ENCODE results near the gene CCR9. TPM values are rescaled to one million over a fixed set of nuclear protein-coding genes. Genes with fewer than 3 reads are reported as not detected.

CCR9 gene
- total and polyA plus RNA-seq, 9 donors, result 0.09 TPM; not detected in 8

DNA sequence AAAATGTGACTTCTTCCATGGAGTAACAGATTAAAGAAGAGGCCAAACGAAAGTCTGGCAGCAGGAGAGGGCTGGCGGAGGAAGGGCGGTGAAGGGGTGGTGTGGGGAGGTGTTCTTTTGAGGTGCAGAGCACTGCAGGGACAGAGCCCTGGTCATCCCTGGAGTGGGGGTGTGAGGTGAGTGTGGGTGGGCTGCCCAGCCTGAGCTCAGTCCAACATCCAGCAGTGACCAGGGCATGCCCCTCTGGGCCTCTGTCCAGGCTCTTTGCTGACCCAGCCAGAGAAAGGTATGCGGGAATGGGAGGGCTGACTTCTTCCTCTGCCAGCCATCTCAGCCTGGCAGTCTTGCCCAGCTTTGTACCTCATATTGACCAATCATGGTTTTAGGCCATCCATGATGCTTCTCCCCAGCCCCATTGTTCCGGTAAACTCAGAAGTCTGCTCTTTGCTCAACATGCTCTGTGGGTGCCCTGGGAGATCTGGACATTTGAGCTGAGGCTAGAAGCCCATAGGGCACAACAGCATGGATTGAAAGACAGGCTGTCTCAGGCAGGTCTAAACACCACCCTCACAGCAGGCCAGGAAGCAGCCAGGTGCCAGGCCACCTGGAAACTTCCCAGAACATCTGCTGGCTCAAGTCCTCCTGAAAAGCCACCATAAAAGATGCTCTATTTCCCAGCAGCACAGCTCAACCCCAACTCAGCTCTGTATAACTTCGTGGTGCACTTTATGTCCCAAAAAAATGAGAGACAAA is 31.0 kb downstream of the CCR9 start:
- Histone ChIP-seq H3K36me3 (ENCODE audit: control insufficient read depth, insufficient read depth, low read length) (peaks cover 39% of the 10 kb centered on the region), H3K9me3 (replicated peaks; ENCODE audit: control insufficient read depth, low read depth, low read length) (no peaks in the 10 kb centered on the region), H3K4me3 (ENCODE audit: low read length) (no peak overlapping the region), H3K27me3 (ENCODE audit: control insufficient read depth, insufficient read depth, low read length) (no peaks in the 10 kb centered on the region), H3K27ac (ENCODE audit: low read length) (no peak overlapping the region), H3K4me1 (ENCODE audit: control insufficient read depth, insufficient read depth, low read length) (no peaks in the 10 kb centered on the region)
- 83% methylated on average over 3 of the region's 6 CpGs for WGBS (ENCODE audit: insufficient coverage)
- DNase-seq, result no peak

DNA sequence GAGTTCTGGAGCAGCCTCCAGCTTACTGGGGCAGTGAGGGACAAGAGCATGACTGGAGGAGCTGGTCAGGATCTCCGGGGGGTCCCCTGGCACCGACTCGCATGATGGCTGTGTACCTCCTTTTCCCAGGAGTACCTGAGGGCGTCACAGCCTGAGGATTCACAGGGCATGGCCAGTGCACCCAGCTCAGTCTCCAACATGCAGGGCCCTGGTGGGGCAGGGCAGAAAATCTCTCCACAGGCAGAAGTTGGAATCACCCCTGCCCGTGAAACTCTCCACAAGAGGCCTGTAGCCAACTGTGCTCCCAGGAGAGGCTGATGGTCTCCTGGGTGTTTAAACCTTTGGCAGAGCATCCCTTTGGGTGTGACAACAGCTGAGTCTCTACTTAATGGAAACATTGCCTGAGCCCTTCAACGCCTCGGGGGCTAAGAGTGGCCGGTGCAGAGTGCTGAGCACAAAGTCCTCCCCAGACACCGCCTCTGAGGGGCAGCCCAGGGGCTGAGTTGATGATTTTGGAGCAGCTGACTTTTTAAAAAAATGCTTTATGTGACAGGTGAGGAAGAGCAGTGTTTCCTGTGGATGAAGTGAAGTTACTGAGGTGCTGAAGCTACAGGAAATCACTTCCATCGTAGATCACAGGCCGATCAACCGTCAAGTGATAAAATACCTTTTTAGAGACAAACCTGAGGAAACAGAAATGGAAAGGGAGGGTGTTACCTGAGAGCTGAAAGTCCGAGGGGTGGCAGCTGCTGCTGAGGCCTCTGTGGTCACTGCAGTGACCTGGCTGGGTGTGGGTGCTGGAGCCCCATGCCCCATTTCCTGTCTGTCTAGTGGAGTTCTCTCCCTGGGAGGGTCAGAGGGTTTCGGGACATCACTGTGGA is 35.1 kb downstream of the CCR9 start:
- Histone ChIP-seq H3K9me3 (replicated peaks; ENCODE audit: control insufficient read depth, low read depth, low read length) (no peaks in the 10 kb centered on the region), H3K4me3 (ENCODE audit: low read length) (no peak overlapping the region), H3K27me3 (ENCODE audit: control insufficient read depth, insufficient read depth, low read length) (no peaks in the 10 kb centered on the region), H3K27ac (ENCODE audit: low read length) (no peak overlapping the region), H3K36me3 (ENCODE audit: control insufficient read depth, insufficient read depth, low read length) (peaks cover 59% of the 10 kb centered on the region), H3K4me1 (ENCODE audit: control insufficient read depth, insufficient read depth, low read length) (no peaks in the 10 kb centered on the region)
- WGBS (ENCODE audit: insufficient coverage), result 83% methylated on average over 11 of the region's 14 CpGs
- no peak for DNase-seq

DNA sequence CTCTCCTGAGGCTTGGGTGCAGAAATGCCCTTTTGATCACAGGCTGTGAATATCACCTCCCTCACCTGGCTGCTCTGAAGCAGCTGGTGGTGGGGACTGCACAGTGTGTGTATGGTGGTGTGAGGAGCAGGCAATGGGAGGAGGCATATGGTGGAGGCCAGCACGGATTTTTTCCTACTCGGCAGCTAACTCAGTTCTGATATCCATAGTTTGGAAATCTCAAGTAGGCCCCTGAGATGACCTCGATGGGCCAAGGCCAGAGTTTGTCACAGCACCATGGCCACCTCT is 35.6 kb downstream of the CCR9 start:
- H3K4me1 ChIP-seq (ENCODE audit: control insufficient read depth, insufficient read depth, low read length), result no peaks in the 10 kb centered on the region
- H3K36me3 ChIP-seq (ENCODE audit: control insufficient read depth, insufficient read depth, low read length), result peaks cover 59% of the 10 kb centered on the region
- no peaks in the 10 kb centered on the region for H3K9me3 ChIP-seq (replicated peaks; ENCODE audit: control insufficient read depth, low read depth, low read length)
- no peak for DNase-seq
- 87% methylated on average over 3 of the region's 3 CpGs for WGBS (ENCODE audit: insufficient coverage)
- H3K4me3 ChIP-seq (ENCODE audit: low read length), result no peak overlapping the region
- no peaks in the 10 kb centered on the region for H3K27me3 ChIP-seq (ENCODE audit: control insufficient read depth, insufficient read depth, low read length)
- H3K27ac ChIP-seq (ENCODE audit: low read length), result no peak overlapping the region

DNA sequence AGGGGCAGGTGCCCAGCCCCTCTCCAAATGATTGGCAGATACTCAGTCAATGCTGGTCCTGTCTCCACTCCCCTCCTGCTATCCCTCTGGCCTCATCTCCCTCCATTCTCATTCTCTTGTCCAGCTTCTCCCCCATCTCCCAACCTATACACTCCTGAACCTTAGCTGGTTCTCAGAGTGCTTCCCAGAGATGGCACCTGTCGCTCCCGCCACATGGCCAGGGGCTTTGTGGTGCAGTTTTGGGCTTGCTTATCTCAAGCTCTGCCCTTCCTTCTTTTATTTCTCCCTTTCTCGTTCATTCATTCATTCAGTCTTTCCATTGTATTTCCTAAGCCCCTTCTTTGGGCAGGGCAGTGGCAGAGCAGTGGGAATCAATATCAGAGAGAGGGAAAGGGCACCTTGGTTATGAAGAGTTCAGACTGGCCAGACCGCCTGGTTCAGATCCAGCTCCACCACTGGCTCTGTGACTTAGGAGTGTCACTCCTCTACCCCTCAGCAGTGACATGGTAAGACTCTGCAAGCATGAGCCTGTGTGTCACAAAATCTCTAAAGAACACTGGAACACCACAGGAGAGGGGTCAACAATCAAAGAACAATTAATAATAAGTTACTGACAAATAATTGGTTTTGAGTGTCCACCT is 36.7 kb downstream of the CCR9 start:
- no peaks in the 10 kb centered on the region for H3K27me3 ChIP-seq (ENCODE audit: control insufficient read depth, insufficient read depth, low read length)
- H3K9me3 ChIP-seq (replicated peaks; ENCODE audit: control insufficient read depth, low read depth, low read length), result no peaks in the 10 kb centered on the region
- 100% methylated on average over 2 of the region's 4 CpGs for WGBS (ENCODE audit: insufficient coverage)
- H3K4me3 ChIP-seq (ENCODE audit: low read length), result no peak overlapping the region
- no peaks in the 10 kb centered on the region for H3K4me1 ChIP-seq (ENCODE audit: control insufficient read depth, insufficient read depth, low read length)
- peaks cover 68% of the 10 kb centered on the region for H3K36me3 ChIP-seq (ENCODE audit: control insufficient read depth, insufficient read depth, low read length)
- no peak overlapping the region for H3K27ac ChIP-seq (ENCODE audit: low read length)
- DNase-seq, result no peak

DNA sequence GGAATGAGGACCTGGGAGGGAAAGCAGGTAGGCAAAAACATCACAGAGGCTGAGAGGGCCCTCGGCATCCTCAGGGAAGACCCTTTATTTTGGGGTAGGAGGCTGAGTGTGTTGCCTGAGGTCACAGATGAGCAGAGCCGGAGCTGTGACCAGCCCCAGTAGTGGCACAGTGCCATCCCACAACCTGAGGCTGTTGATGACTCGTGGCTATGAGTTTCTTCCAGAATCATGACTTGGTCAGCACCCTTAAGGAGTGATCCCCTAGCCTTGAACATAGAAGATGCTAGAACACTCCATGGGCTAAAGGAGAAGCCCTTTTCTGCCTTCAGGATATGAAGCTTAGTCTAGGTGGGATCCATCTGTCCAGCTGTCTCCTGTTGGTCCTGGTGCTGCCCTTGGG is 37.4 kb downstream of the CCR9 start:
- H3K27ac ChIP-seq (ENCODE audit: low read length), result no peak overlapping the region
- 93% methylated on average over 2 of the region's 3 CpGs for WGBS (ENCODE audit: insufficient coverage)
- peaks cover 69% of the 10 kb centered on the region for H3K36me3 ChIP-seq (ENCODE audit: control insufficient read depth, insufficient read depth, low read length)
- no peak overlapping the region for H3K4me3 ChIP-seq (ENCODE audit: low read length)
- no peaks in the 10 kb centered on the region for H3K4me1 ChIP-seq (ENCODE audit: control insufficient read depth, insufficient read depth, low read length)
- H3K9me3 ChIP-seq (replicated peaks; ENCODE audit: control insufficient read depth, low read depth, low read length), result no peaks in the 10 kb centered on the region
- no peaks in the 10 kb centered on the region for H3K27me3 ChIP-seq (ENCODE audit: control insufficient read depth, insufficient read depth, low read length)
- DNase-seq, result no peak

DNA sequence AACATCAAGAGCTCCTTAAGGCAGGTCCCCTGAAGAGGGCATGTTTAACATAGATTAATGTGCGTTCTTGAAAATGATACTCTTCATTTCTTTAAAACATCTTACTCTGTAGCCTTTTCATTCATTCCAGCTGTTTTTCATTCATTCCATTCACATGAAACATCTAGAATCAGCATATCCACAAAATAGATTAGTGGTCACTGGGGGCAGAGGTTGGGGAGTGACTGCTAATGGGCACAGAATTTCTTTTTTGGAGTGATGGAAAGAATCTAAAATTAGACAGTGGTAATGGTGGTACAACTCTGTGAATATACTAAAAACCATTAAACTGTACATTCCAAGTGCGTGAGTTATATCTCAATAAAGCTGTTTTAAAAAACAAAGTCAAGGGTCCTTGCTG is 41.5 kb downstream of the CCR9 start:
- H3K27ac ChIP-seq (ENCODE audit: low read length), result no peak overlapping the region
- H3K9me3 ChIP-seq (replicated peaks; ENCODE audit: control insufficient read depth, low read depth, low read length), result no peaks in the 10 kb centered on the region
- H3K4me1 ChIP-seq (ENCODE audit: control insufficient read depth, insufficient read depth, low read length), result no peaks in the 10 kb centered on the region
- WGBS (ENCODE audit: insufficient coverage), result no CpG with 5 or more reads among the region's 2 CpGs
- DNase-seq, result no peak
- H3K27me3 ChIP-seq (ENCODE audit: control insufficient read depth, insufficient read depth, low read length), result no peaks in the 10 kb centered on the region
- H3K4me3 ChIP-seq (ENCODE audit: low read length), result no peak overlapping the region
- peaks cover 67% of the 10 kb centered on the region for H3K36me3 ChIP-seq (ENCODE audit: control insufficient read depth, insufficient read depth, low read length)

DNA sequence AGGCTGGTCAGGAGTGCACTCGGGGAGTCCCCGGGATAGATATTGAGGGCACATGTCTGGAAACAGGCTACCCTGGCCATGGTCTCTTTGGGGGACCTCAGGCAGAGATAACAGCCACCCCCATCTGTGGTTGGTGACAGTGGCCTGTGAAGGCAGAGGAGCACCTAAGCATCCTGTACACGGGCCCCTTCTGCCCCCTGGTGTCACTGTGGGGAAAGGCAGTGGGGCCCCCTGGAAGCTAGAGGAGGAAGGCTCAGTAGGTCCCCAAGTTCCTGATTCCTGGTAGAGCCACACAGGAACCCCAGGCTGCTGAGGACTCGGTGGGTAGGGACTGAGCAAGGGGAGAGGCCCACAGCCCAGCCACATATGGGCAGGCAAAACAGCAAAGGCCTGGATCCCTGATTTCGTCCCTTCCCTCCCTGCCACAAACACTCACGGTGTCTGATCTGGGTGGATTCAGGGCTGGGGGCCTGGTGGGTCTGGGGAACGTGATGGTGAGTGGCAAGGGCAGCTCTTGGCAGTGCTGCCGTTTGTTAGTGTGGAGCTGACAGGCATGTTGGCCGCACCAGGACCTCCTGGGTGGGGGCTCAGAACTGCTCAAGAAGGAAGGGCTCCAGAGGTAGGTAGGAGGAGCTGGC is 42.8 kb downstream of the CCR9 start:
- WGBS (ENCODE audit: insufficient coverage), result 57% methylated on average over 5 of the region's 9 CpGs
- peak; percentile 27 for DNase-seq
- no peak overlapping the region for H3K27ac ChIP-seq (ENCODE audit: low read length)
- no peaks in the 10 kb centered on the region for H3K4me1 ChIP-seq (ENCODE audit: control insufficient read depth, insufficient read depth, low read length)
- H3K36me3 ChIP-seq (ENCODE audit: control insufficient read depth, insufficient read depth, low read length), result peaks cover 55% of the 10 kb centered on the region
- H3K27me3 ChIP-seq (ENCODE audit: control insufficient read depth, insufficient read depth, low read length), result no peaks in the 10 kb centered on the region
- H3K4me3 ChIP-seq (ENCODE audit: low read length), result no peak overlapping the region
- H3K9me3 ChIP-seq (replicated peaks; ENCODE audit: control insufficient read depth, low read depth, low read length), result no peaks in the 10 kb centered on the region

- WGBS (ENCODE audit: insufficient coverage), result 72% methylated on average over 4 of the region's 6 CpGs
These were observed 45.2 kb downstream of the CCR9 start for GRCh38 chr3:45931496-45931895.

DNA sequence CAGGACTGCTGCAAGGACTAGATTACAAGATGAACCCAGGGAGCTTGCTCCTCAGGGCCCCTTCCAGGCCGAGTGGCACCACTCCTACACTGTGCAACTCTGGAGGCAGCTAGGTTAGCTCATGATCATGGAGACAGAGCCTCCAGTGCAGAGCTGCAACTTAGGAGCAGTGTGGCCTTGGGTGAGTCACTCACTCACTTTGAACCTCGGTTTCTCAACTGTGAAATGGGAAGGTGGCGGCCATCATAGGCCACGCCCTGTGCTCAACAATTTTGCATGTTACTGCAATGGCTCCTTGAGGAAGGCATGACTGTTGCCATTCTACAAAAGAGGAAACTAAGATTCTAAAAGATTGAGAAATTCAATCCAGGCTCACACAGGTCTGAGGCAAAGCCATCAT is 45.8 kb downstream of the CCR9 start:
- no peak for DNase-seq
- Histone ChIP-seq H3K36me3 (ENCODE audit: control insufficient read depth, insufficient read depth, low read length) (peaks cover 74% of the 10 kb centered on the region), H3K4me1 (ENCODE audit: control insufficient read depth, insufficient read depth, low read length) (no peaks in the 10 kb centered on the region), H3K27ac (ENCODE audit: low read length) (no peak overlapping the region), H3K9me3 (replicated peaks; ENCODE audit: control insufficient read depth, low read depth, low read length) (no peaks in the 10 kb centered on the region), H3K27me3 (ENCODE audit: control insufficient read depth, insufficient read depth, low read length) (no peaks in the 10 kb centered on the region), H3K4me3 (ENCODE audit: low read length) (no peak overlapping the region)
- 94% methylated on average over 3 of the region's 4 CpGs for WGBS (ENCODE audit: insufficient coverage)

More at GRCh38 chr3:45931496-45931895, 45.2 kb downstream of the CCR9 start:
- Histone ChIP-seq H3K27ac (ENCODE audit: low read length) (no peak overlapping the region), H3K27me3 (ENCODE audit: control insufficient read depth, insufficient read depth, low read length) (no peaks in the 10 kb centered on the region), H3K9me3 (replicated peaks; ENCODE audit: control insufficient read depth, low read depth, low read length) (no peaks in the 10 kb centered on the region), H3K36me3 (ENCODE audit: control insufficient read depth, insufficient read depth, low read length) (peaks cover 68% of the 10 kb centered on the region), H3K4me3 (ENCODE audit: low read length) (no peak overlapping the region), H3K4me1 (ENCODE audit: control insufficient read depth, insufficient read depth, low read length) (no peaks in the 10 kb centered on the region)
- DNase-seq, result no peak

DNA sequence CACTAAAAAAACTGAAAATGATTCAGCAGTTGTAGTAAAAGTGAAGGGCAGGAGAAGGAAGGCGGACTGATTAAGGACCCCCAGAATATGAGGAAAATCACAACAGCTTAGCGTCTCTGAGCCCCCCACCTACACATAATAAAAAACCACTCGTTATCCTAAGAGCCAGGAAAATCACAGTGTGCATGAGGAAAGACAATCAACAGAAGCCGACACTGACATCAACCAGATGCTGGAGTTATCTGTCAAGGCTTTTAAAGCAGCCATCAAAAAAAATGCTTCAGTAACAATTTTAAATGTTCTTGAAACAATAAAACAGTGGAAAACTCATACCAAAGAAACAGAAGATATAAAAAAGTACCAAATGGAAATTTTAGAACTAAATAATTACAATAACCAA is 47.2 kb downstream of the CCR9 start:
- DNase-seq, result no peak
- no peaks in the 10 kb centered on the region for H3K9me3 ChIP-seq (replicated peaks; ENCODE audit: control insufficient read depth, low read depth, low read length)
- no peaks in the 10 kb centered on the region for H3K27me3 ChIP-seq (ENCODE audit: control insufficient read depth, insufficient read depth, low read length)
- H3K27ac ChIP-seq (ENCODE audit: low read length), result no peak overlapping the region
- WGBS (ENCODE audit: insufficient coverage), result no CpG with 5 or more reads among the region's 4 CpGs
- no peaks in the 10 kb centered on the region for H3K4me1 ChIP-seq (ENCODE audit: control insufficient read depth, insufficient read depth, low read length)
- H3K36me3 ChIP-seq (ENCODE audit: control insufficient read depth, insufficient read depth, low read length), result peaks cover 63% of the 10 kb centered on the region
- no peak overlapping the region for H3K4me3 ChIP-seq (ENCODE audit: low read length)

All from muscle of leg (tissue), 11 donors.